ENCODE measurements around the gene NR2C2.
"Not testable (repeated sequence)": the region's sequence is repeated elsewhere in the genome, so short reads cannot be mapped to it uniquely, and the experiment has no call there.

NR2C2 gene

GRCh38 chr3:14947100-14947885 is at the start of gene NR2C2:
NR2C2 (plus strand) TSS chr3:14947583; CDS start chr3:15003915, 56,332 bp downstream.
- H3K4me3 Mint-ChIP-seq: peak within 1 kb of the TSS; percentile 100
- H3K4me1 Mint-ChIP-seq: peaks cover 58% of the 10 kb centered on the region
- peak within 1 kb of the TSS; percentile 100 for H3K27ac Mint-ChIP-seq
- peaks cover 2% of the 10 kb centered on the region for H3K36me3 Mint-ChIP-seq
- no peaks in the 10 kb centered on the region for H3K27me3 Mint-ChIP-seq
- H3K9me3 Mint-ChIP-seq: no peaks in the 10 kb centered on the region

- no peaks in the 10 kb centered on the region for H3K36me3 Mint-ChIP-seq
- H3K27me3 Mint-ChIP-seq: no peaks in the 10 kb centered on the region
- peak overlapping the region; percentile 6 for H3K27ac Mint-ChIP-seq
- no peaks in the 10 kb centered on the region for H3K9me3 Mint-ChIP-seq
- H3K4me1 Mint-ChIP-seq: peaks cover 6% of the 10 kb centered on the region
- no peak overlapping the region for H3K4me3 Mint-ChIP-seq
These were observed 48.5 kb upstream of the NR2C2 start for GRCh38 chr3:14898929-14899328.

- Mint-ChIP-seq H3K27me3 (no peaks in the 10 kb centered on the region), H3K27ac (no peak overlapping the region), H3K36me3 (peaks cover 2% of the 10 kb centered on the region), H3K9me3 (no peaks in the 10 kb centered on the region), H3K4me1 (peaks cover 6% of the 10 kb centered on the region), H3K4me3 (no peak overlapping the region)
These were observed 47.3 kb upstream of the NR2C2 start for GRCh38 chr3:14899993-14900618.

- Mint-ChIP-seq H3K4me1 (peaks cover 6% of the 10 kb centered on the region), H3K36me3 (peaks cover 5% of the 10 kb centered on the region), H3K27me3 (no peaks in the 10 kb centered on the region), H3K4me3 (no peak overlapping the region), H3K27ac (no peak overlapping the region), H3K9me3 (no peaks in the 10 kb centered on the region)
These were observed 46.2 kb upstream of the NR2C2 start for GRCh38 chr3:14900881-14901873.

- no peaks in the 10 kb centered on the region for H3K9me3 Mint-ChIP-seq
These were observed 44.7 kb upstream of the NR2C2 start for GRCh38 chr3:14902719-14903118.

GRCh38 chr3:14903501-14903900 is 43.9 kb upstream of the NR2C2 start:
- not testable (repeated sequence) for H3K4me3 Mint-ChIP-seq, H3K27ac Mint-ChIP-seq

More at GRCh38 chr3:14902719-14903118, 44.7 kb upstream of the NR2C2 start:
- Mint-ChIP-seq H3K27me3 (no peaks in the 10 kb centered on the region), H3K36me3 (peaks cover 5% of the 10 kb centered on the region), H3K4me1 (peaks cover 6% of the 10 kb centered on the region), H3K27ac (no peak overlapping the region), H3K4me3 (no peak overlapping the region)

GRCh38 chr3:14905055-14905657 is 42.2 kb upstream of the NR2C2 start:
- Mint-ChIP-seq H3K36me3 (peaks cover 5% of the 10 kb centered on the region), H3K9me3 (no peaks in the 10 kb centered on the region), H3K27me3 (no peaks in the 10 kb centered on the region), H3K4me1 (no peaks in the 10 kb centered on the region), H3K4me3 (no peak overlapping the region), H3K27ac (peak overlapping the region; percentile 24)

More at GRCh38 chr3:14903501-14903900, 43.9 kb upstream of the NR2C2 start:
- not testable (repeated sequence) for H3K36me3 Mint-ChIP-seq, H3K9me3 Mint-ChIP-seq, H3K4me1 Mint-ChIP-seq, H3K27me3 Mint-ChIP-seq

GRCh38 chr3:14906355-14906971 is 40.9 kb upstream of the NR2C2 start:
- no peak overlapping the region for H3K4me3 Mint-ChIP-seq
- peaks cover 5% of the 10 kb centered on the region for H3K36me3 Mint-ChIP-seq
- H3K27me3 Mint-ChIP-seq: no peaks in the 10 kb centered on the region
- no peaks in the 10 kb centered on the region for H3K9me3 Mint-ChIP-seq
- H3K4me1 Mint-ChIP-seq: no peaks in the 10 kb centered on the region
- no peak overlapping the region for H3K27ac Mint-ChIP-seq

- Mint-ChIP-seq H3K27ac (no peak overlapping the region), H3K4me3 (no peak overlapping the region), H3K27me3 (no peaks in the 10 kb centered on the region)
These were observed 40.1 kb upstream of the NR2C2 start for GRCh38 chr3:14907043-14907966.

GRCh38 chr3:14909250-14909649 is 38.1 kb upstream of the NR2C2 start:
- Mint-ChIP-seq H3K4me1 (no peaks in the 10 kb centered on the region), H3K36me3 (peaks cover 5% of the 10 kb centered on the region), H3K4me3 (no peak overlapping the region), H3K27ac (no peak overlapping the region), H3K27me3 (no peaks in the 10 kb centered on the region), H3K9me3 (no peaks in the 10 kb centered on the region)

More at GRCh38 chr3:14907043-14907966, 40.1 kb upstream of the NR2C2 start:
- Mint-ChIP-seq H3K9me3 (no peaks in the 10 kb centered on the region), H3K36me3 (peaks cover 5% of the 10 kb centered on the region), H3K4me1 (no peaks in the 10 kb centered on the region)

GRCh38 chr3:14911651-14912050 is 35.7 kb upstream of the NR2C2 start:
- H3K4me3 Mint-ChIP-seq: no peak overlapping the region
- H3K36me3 Mint-ChIP-seq: no peaks in the 10 kb centered on the region
- no peaks in the 10 kb centered on the region for H3K9me3 Mint-ChIP-seq
- no peaks in the 10 kb centered on the region for H3K4me1 Mint-ChIP-seq
- H3K27ac Mint-ChIP-seq: no peak overlapping the region
- no peaks in the 10 kb centered on the region for H3K27me3 Mint-ChIP-seq

GRCh38 chr3:14913071-14913925 is 34.1 kb upstream of the NR2C2 start:
- H3K4me1 Mint-ChIP-seq: no peaks in the 10 kb centered on the region
- no peaks in the 10 kb centered on the region for H3K9me3 Mint-ChIP-seq
- no peaks in the 10 kb centered on the region for H3K27me3 Mint-ChIP-seq
- no peak overlapping the region for H3K4me3 Mint-ChIP-seq
- no peaks in the 10 kb centered on the region for H3K36me3 Mint-ChIP-seq
- no peak overlapping the region for H3K27ac Mint-ChIP-seq

Measured in activated naive CD4-positive, alpha-beta T cell treated with anti-CD3 and anti-CD28 coated beads, Interleukin-2, amount 50 U/mL, for 24 hours (primary cell).